CD4-positive, alpha-beta T cell treated with Interleukin-15 for 1 hour (primary cell): ENCODE measurements around the gene HTRA3.
"Not testable (repeated sequence)": the region's sequence is repeated elsewhere in the genome, so short reads cannot be mapped to it uniquely, and the experiment has no call there.

ENCODE experiments used
- DNase-seq: peaks from one replicate; pipeline ENCODE4 v3.0.0-alpha.2; 2020

Gene HTRA3

DNA sequence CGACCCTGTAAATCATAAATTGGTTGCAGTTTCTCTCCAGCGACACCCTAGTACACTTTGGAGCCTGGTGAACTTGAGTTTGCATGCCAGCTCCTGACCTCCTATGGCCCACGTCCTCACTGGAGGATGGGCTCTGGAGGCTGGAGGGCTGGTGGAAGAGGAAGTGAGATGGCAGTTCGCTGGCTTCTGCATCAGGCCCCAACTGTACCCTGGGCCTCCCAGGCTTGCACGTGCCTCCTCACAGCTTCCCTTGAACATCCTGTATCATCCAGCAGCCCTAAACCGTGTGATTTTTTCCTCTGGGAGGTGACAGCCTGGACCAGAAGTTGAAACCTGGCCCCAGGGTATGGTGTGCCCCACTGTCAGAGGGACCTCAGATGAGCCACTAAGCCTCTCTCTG lies 78.5 kb downstream of the HTRA3 start:
- DNase-seq, result no peak

- DNase-seq, result not testable (repeated sequence)
Observed at GRCh38 chr4:8349236-8349635, 79.7 kb downstream of the HTRA3 start.

DNA sequence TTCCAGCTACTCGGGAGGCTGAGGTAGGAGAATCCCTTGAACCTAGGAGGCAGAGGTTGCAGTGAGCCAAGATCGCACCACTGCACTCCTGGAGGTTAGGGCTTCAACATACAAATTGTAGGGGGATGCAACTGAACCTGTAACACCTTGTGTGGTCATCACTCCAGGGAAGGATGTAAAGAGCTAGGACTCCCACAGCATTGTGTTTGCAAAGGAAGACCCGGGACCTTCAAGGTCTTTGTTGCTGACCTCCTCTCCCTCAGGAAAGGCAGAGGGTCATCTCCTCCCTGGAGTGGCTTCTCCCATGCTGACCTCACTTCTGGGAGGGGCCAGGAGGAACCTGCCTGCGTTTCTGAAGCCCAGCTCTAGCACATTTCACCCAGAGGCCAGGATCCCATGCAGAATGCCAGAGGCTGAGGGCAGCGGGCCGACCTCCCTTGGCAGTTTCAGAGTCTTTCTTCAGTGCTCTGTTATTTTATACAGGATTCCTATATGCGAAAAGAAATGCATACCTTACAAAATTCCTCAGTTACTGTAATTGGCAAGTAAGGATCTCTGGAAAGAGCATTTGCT lies 80.2 kb downstream of the HTRA3 start:
- no peak for DNase-seq

DNA sequence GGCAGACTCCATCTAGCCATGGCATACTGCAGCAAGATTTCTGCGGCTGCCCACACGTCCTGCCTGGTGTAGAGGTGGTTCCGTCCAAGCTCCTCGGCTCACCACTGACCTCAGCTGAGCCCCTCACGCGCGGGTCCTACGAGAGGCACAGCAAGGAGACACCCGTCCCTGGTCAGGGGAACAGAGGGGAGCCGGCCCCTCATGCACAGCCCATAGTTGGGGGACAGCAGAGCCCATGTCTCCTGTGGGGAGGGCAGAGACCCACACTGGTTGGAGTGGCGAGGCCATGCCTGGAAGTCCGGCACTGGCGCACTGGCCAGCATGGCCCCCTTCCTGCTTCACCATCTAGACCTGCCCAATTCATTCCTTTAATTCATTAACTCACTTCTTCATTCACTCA lies 80.8 kb downstream of the HTRA3 start:
- DNase-seq, result no peak

DNA sequence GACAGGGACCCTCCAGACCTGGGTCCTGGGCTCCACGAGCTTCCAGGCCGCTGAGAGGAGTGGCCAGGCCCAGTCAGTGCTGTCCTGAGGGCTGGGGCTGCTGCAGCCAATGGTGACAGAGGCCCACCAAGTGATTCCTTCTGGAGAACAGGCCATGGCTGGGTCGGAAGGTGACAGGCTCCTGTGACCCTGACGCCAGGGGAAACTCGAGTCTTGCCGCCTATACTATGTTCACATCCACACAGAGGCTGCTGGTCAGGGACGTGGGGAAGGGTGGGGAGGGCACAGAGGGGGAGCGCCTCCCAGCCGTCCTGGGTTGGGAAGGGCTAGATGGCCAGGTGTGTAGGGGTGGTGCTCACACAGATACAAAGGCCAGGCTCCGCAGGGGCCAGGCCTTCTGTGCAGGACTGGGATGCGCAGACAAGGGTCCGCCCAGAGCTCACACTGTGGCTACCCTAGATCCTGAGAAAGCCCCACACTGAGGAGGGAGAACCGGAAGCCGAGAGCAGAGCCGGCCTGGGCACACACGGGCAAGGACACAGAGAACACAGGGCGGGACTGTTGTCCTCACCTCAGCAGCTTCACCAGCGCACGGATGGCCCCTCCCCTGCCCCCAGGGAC lies 81.4 kb downstream of the HTRA3 start:
- DNase-seq, result no peak

DNA sequence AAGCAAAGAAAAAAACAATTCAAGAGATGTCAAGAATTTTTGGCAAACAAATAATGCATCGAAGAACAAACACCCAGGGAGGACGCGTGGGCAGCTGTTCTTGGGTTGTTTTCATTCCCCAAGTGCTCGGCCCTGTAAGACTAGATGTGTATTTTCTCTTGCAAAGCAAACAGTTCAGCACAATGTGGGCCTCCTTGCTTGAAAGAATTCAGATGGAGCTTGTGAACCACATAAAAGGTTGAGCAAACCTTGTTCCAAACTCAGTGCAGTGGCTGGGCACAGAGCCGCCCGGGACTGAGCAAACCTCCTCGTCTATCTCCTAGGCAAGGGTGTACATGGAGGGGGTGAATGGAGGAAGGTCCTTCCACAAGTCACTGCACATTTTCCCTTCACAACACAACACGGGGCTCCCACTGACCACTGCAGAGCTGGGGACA lies 82.4 kb downstream of the HTRA3 start:
- no peak for DNase-seq

GRCh38 chr4:8352368-8353157 lies 83.0 kb downstream of the HTRA3 start:
- DNase-seq, result no peak

GRCh38 chr4:8353158-8353669 lies 83.7 kb downstream of the HTRA3 start:
- no peak for DNase-seq

DNA sequence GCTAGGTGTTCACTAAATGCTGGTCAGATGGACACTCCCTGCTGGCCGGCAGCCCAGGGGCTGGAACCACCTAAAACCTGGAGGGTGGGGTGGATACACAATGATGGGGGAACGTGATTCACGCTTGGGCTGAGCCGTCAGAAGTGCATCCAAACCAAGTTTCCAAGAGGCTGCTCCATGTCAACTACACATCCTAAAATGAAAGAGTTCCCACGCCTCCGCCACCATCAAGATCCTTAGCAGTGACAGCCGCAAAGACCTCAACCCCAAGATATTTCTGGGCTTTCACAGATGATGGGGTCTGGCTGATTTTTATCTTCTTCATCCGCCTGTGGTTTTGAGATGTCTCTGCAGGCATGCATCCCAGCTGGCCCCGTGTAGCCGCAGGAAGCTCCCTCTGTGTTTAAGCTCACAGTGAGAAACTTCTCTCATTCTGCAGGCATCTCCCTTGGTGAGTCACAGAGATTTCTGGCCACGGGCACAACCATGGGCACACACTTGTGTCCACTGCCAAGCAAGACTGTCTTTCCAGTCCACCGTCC lies 84.4 kb downstream of the HTRA3 start:
- no peak for DNase-seq

GRCh38 chr4:8355306-8355705 lies 85.8 kb downstream of the HTRA3 start:
- no peak for DNase-seq

DNA sequence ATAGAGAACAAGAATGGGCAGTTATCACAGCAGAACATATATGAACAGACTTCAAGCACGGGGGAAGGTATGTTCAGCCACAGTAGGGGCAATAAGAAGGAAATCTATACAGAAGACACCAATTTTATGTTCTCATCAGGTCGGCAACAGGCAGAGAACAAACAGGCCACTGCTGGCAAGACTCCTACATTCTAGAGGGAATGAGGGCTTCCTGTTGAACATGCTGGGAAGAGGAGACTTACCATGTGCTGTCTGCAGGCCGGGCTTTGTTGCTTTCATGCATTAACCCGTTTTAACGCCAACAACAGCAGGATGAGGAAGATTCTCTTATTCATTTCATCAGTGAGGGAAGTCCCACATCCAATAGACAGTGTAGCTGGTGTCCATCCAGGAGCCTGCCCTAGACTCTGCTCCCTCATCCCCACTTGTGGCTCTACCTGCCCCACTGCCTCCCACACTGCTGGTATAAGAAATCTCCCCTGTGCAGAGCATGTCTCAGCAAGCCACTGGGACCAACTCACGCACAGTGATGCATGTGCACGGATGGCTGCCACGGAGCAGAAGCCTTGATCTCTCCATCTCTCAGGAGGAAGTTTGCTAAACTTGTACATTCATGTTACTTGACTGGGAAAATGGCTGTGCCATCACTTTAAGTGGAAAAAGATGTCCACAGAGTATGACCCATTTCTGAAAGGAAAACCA lies 86.5 kb downstream of the HTRA3 start:
- no peak for DNase-seq
